DND-41 (cell line): Measurements from ENCODE around the gene CLCF1.

ENCODE experiments used
- EZH2 ChIP-seq: IDR thresholded peaks from 3 replicates; pipeline ENCODE4 v1.6.1; 2012; ENCODE audit warnings: borderline replicate concordance, low read depth, mild to moderate bottlenecking, moderate library complexity, low read length, inconsistent platforms; ENCODE audit not compliant: severe bottlenecking
- TF ChIP-seq, protein P1 (sequence below): IDR thresholded peaks from 2 replicates; pipeline ENCODE4 v1.5.1; 2012; ENCODE audit warnings: borderline replicate concordance, low read length, moderate library complexity, mild to moderate bottlenecking; ENCODE audit not compliant: poor library complexity, severe bottlenecking; ENCODE audit errors: extremely low read depth

DNA sequence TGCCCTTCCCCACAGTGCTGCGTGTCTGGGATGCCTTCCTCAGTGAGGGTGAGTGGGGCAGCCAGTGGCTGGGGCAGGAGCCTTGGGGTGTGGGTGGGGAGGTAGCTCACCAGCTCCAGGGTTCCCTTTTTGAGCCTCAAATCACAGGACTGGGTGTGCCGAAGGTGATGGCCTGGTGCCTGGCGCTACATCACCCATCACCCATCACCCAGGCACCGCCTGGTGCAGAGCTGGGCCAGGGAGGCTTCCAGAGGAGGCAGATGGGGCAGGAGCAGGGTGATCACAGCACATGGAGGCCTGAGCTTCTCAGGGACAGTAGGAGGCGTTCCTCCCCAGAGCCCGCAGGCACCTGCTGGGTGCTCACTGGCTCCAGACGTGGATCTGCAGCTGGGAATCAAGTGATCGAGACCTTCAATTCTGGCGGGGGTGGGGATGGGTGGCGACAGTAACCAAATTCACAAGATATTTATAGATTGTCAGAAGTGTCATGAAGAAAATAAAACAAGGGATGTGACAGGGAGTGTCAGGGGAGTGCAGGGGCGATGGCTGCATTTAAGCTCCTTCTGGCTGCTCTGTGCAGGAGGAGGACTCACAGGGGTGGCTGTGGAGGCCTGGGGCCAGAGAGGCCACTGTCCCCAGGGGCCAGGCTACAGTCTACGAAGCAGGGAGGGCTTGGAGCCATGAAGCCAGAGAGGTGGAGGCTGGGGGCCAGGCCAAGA is 33.7 kb upstream of the CLCF1 start:
- TF ChIP-seq, protein P1, sequence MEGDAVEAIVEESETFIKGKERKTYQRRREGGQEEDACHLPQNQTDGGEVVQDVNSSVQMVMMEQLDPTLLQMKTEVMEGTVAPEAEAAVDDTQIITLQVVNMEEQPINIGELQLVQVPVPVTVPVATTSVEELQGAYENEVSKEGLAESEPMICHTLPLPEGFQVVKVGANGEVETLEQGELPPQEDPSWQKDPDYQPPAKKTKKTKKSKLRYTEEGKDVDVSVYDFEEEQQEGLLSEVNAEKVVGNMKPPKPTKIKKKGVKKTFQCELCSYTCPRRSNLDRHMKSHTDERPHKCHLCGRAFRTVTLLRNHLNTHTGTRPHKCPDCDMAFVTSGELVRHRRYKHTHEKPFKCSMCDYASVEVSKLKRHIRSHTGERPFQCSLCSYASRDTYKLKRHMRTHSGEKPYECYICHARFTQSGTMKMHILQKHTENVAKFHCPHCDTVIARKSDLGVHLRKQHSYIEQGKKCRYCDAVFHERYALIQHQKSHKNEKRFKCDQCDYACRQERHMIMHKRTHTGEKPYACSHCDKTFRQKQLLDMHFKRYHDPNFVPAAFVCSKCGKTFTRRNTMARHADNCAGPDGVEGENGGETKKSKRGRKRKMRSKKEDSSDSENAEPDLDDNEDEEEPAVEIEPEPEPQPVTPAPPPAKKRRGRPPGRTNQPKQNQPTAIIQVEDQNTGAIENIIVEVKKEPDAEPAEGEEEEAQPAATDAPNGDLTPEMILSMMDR, result peak; percentile 28
- TF ChIP-seq EZH2, result no peak
